Right cardiac atrium (tissue), 5 donors: Measurements from ENCODE around the gene ATP8A1. TPM values are rescaled to one million over a fixed set of nuclear protein-coding genes. Genes with fewer than 3 reads are reported as not detected.
A peak's percentile ranks its signal among the peaks of the same experiment; 100 is the strongest.
"Not testable (repeated sequence)": the region's sequence is repeated elsewhere in the genome, so short reads cannot be mapped to it uniquely, and the experiment has no call there.

Experiments used
- ATAC-seq, 2 donors: fragments of 200-7000 bp; cut with Tn5 transposase; one replicate each; pipeline versions ENCODE4 v1.8.0 to v1.9.1; 2020; ENCODE audit warnings: moderate library complexity in 2 of 2, mild to moderate bottlenecking in 1 of 2
- DNase-seq, 3 donors: peaks; one replicate each; pipeline ENCODE4 v3.0.0-alpha.2; 2020
- H3K27ac ChIP-seq: one replicate; pipeline ENCODE4 v1.5.1; 2013; ENCODE audit warnings: mild to moderate bottlenecking, low read length, control low read depth, moderate library complexity
- H3K27me3 ChIP-seq: one replicate; pipeline ENCODE4 v1.6.1; 2013; ENCODE audit not compliant: control insufficient read depth, insufficient read depth
- H3K4me1 ChIP-seq: one replicate; pipeline ENCODE4 v1.6.1; 2013; ENCODE audit warnings: low read length; ENCODE audit not compliant: control insufficient read depth, insufficient read depth
- H3K4me3 ChIP-seq: one replicate; pipeline ENCODE4 v1.5.1; 2013; ENCODE audit warnings: low read length, control low read depth
- H3K9me3 ChIP-seq: one replicate; pipeline ENCODE4 v1.6.1; 2013; ENCODE audit warnings: low read length; ENCODE audit not compliant: control insufficient read depth
- WGBS: extraction: QIAGEN DNeasy Blood & Tissue Kit; methylation state at CpG from one replicate; pipeline ENCODE4 v1.1.7; 2013; 5-methylcytosine and 5-hydroxymethylcytosine counted together
- intact Hi-C, 4 donors: fragments of 100-400 bp; cut with DNase I; formaldehyde crosslinking; loops; one replicate each; pipeline versions ENCODE4 v1.11.0 to v1.14.0; 2022 to 2023
- polyA plus RNA-seq: library from polyadenylated mRNA; stranded (reverse); fragments of 200-250 nt; gene quantifications from one replicate; pipeline ENCODE4 v1.2.3, GENCODE V29; 2013
- total RNA-seq, 4 donors: library from RNA; stranded (reverse); fragmentation: NEBNext Ultra II Directional; extraction: Animal tissue kit (Norgen Biotek cat#: 25700); gene quantifications; one replicate each; pipeline ENCODE4 v1.2.1, GENCODE V29; 2021
- donor health status: healthy with polysubstance abuse.
- donor health status: DM: no; HTN: yes; CAD: no.
- donor health status: DM: no; HTN: no; CAD: no.
- donor health status: DM: no; HTN: yes; CAD: no; lungs with severe emphysema.
- donor health status: DM: yes; HTN: yes; CAD: no.

ATP8A1 gene
- total and polyA plus RNA-seq, 5 donors: 9.5 to 28.2 (median 20.7) TPM

- no peak overlapping the region for H3K27ac ChIP-seq
- no peaks in the 10 kb centered on the region for H3K4me1 ChIP-seq
- no peaks in the 10 kb centered on the region for H3K9me3 ChIP-seq
- 93% methylated on average over 2 of the region's 2 CpGs for WGBS
- H3K4me3 ChIP-seq: no peak overlapping the region
- no peaks in the 10 kb centered on the region for H3K27me3 ChIP-seq
- no peak for DNase-seq
- no peak for ATAC-seq
- intact Hi-C loops: no loop called here
These were observed 265.6 kb downstream of the ATP8A1 start for GRCh38 chr4:42391355-42391664.

- intact Hi-C loops: no loop called here
- Histone ChIP-seq H3K9me3 (no peaks in the 10 kb centered on the region), H3K27me3 (no peaks in the 10 kb centered on the region), H3K27ac (no peak overlapping the region), H3K4me1 (no peaks in the 10 kb centered on the region), H3K4me3 (no peak overlapping the region)
- 65% methylated on average over 10 of the region's 10 CpGs for whole genome bisulfite sequencing
- DNase-seq (no peak), ATAC-seq (no peak)
These were observed 266.1 kb downstream of the ATP8A1 start for GRCh38 chr4:42390622-42391354.

GRCh38 chr4:42385516-42385915, 271.4 kb downstream of the ATP8A1 start:
- H3K9me3 ChIP-seq: no peaks in the 10 kb centered on the region
- DNase-seq: no peak
- intact Hi-C loops: no loop called here
- H3K4me3 ChIP-seq: no peak overlapping the region
- H3K27me3 ChIP-seq: no peaks in the 10 kb centered on the region
- 93% methylated on average over 1 of the region's 1 CpG for WGBS
- H3K4me1 ChIP-seq: no peaks in the 10 kb centered on the region
- no peak for ATAC-seq
- H3K27ac ChIP-seq: no peak overlapping the region

- intact Hi-C loops: no loop called here
These were observed 275.2 kb downstream of the ATP8A1 start for GRCh38 chr4:42381666-42382065.

GRCh38 chr4:42377497-42377896, 279.4 kb downstream of the ATP8A1 start:
- WGBS: 93% methylated on average over 4 of the region's 4 CpGs
- H3K27ac ChIP-seq: no peak overlapping the region
- H3K27me3 ChIP-seq: no peaks in the 10 kb centered on the region
- no peak for ATAC-seq
- H3K9me3 ChIP-seq: no peaks in the 10 kb centered on the region
- H3K4me1 ChIP-seq: no peaks in the 10 kb centered on the region
- H3K4me3 ChIP-seq: no peak overlapping the region
- intact Hi-C loops: loop anchor here in 1 of 4 donors (10.0 kb wide), 1 partner anchor 93 kb away; no protein-coding TSS in a partner anchor
- DNase-seq: no peak

More at GRCh38 chr4:42381666-42382065, 275.2 kb downstream of the ATP8A1 start:
- WGBS: 97% methylated on average over 2 of the region's 2 CpGs
- Histone ChIP-seq H3K27ac (no peak overlapping the region), H3K4me3 (no peak overlapping the region), H3K9me3 (no peaks in the 10 kb centered on the region), H3K4me1 (no peaks in the 10 kb centered on the region), H3K27me3 (no peaks in the 10 kb centered on the region)
- no peak for DNase-seq
- no peak for ATAC-seq

- not testable (repeated sequence) for H3K27ac ChIP-seq, DNase-seq, H3K9me3 ChIP-seq, ATAC-seq, H3K4me3 ChIP-seq, H3K27me3 ChIP-seq, H3K4me1 ChIP-seq
- WGBS: 95% methylated on average over 6 of the region's 6 CpGs
- intact Hi-C loops: loop anchor here in 3 of 4 donors (5.0 to 10.0 kb wide), 3 partner anchors 88 to 150 kb away; no protein-coding TSS in a partner anchor
These were observed 284.6 kb downstream of the ATP8A1 start for GRCh38 chr4:42372303-42372702.

GRCh38 chr4:42371305-42372252, 285.3 kb downstream of the ATP8A1 start:
- DNase-seq: no peak
- intact Hi-C loops: loop anchor here in 3 of 4 donors (5.0 to 10.0 kb wide), 3 partner anchors 87 to 151 kb away; no protein-coding TSS in a partner anchor

GRCh38 chr4:42369489-42369888, 287.4 kb downstream of the ATP8A1 start:
- 94% methylated on average over 27 of the region's 27 CpGs for WGBS
- Histone ChIP-seq H3K27ac (no peak overlapping the region), H3K27me3 (no peaks in the 10 kb centered on the region), H3K4me1 (no peaks in the 10 kb centered on the region), H3K4me3 (no peak overlapping the region), H3K9me3 (no peaks in the 10 kb centered on the region)
- DNase-seq (no peak), ATAC-seq (no peak)
- intact Hi-C loops: loop anchor here in 2 of 4 donors (5.0 kb wide), 2 partner anchors 82 to 153 kb away; no protein-coding TSS in a partner anchor

More at GRCh38 chr4:42371305-42372252, 285.3 kb downstream of the ATP8A1 start:
- no peaks in the 10 kb centered on the region for H3K27me3 ChIP-seq
- no peak overlapping the region for H3K27ac ChIP-seq
- peak in 1 of 2 donors; percentile 45 for ATAC-seq
- 58% methylated on average over 2 of the region's 2 CpGs for WGBS
- H3K4me3 ChIP-seq: no peak overlapping the region
- H3K9me3 ChIP-seq: no peaks in the 10 kb centered on the region
- no peaks in the 10 kb centered on the region for H3K4me1 ChIP-seq

- intact Hi-C loops: loop anchor here in 2 of 4 donors (5.0 kb wide), 2 partner anchors 80 to 155 kb away; no protein-coding TSS in a partner anchor
These were observed 289.9 kb downstream of the ATP8A1 start for GRCh38 chr4:42366959-42367358.

GRCh38 chr4:42364266-42365053, 292.4 kb downstream of the ATP8A1 start:
- Histone ChIP-seq H3K4me3 (no peak overlapping the region), H3K27me3 (no peaks in the 10 kb centered on the region), H3K9me3 (no peaks in the 10 kb centered on the region), H3K27ac (no peak overlapping the region), H3K4me1 (no peaks in the 10 kb centered on the region)
- intact Hi-C loops: loop anchor here in 2 of 4 donors (5.0 kb wide), 2 partner anchors 77 to 158 kb away; no protein-coding TSS in a partner anchor
- DNase-seq (no peak), ATAC-seq (no peak)

More at GRCh38 chr4:42366959-42367358, 289.9 kb downstream of the ATP8A1 start:
- DNase-seq (no peak), ATAC-seq (peak; percentile 54 to 89)
- H3K27me3 ChIP-seq: no peaks in the 10 kb centered on the region
- no peaks in the 10 kb centered on the region for H3K4me1 ChIP-seq
- no peak overlapping the region for H3K4me3 ChIP-seq
- no peak overlapping the region for H3K27ac ChIP-seq
- H3K9me3 ChIP-seq: no peaks in the 10 kb centered on the region
- 38% methylated on average over 1 of the region's 1 CpG for WGBS
